Activated CD8-positive, alpha-beta memory T cell treated with anti-CD3 and anti-CD28 coated beads, Interleukin-2, amount 50 U/mL, for 1 hour (primary cell): Measurements from ENCODE around the gene RNF183.

Experiments used
- DNase-seq: peaks from one replicate; pipeline ENCODE4 v3.0.0-alpha.2; 2020; ENCODE audit errors: extremely low read depth

The RNF183 gene

GRCh38 chr9:113302792-113303418 is at the start of gene RNF183:
TSS of gene RNF183 (minus strand) at chr9:113303376. CDS start at chr9:113298184, 5,192 bp downstream.
- DNase-seq: no peak

GRCh38 chr9:113352411-113352810 is 49.2 kb upstream of the RNF183 start:
- DNase-seq: no peak

GRCh38 chr9:113352006-113352405 is 48.8 kb upstream of the RNF183 start:
- no peak for DNase-seq

GRCh38 chr9:113350937-113351336 is 47.8 kb upstream of the RNF183 start:
- DNase-seq: no peak

GRCh38 chr9:113350107-113350661 is 47.0 kb upstream of the RNF183 start:
- no peak for DNase-seq

GRCh38 chr9:113349445-113350094 is 46.4 kb upstream of the RNF183 start, which contains the start of gene BSPRY:
TSS of gene BSPRY (plus strand) at chr9:113349541. CDS start at chr9:113349580, 39 bp downstream.
- DNase-seq: no peak

- DNase-seq: no peak
Measured at GRCh38 chr9:113349066-113349444, 45.9 kb upstream of the RNF183 start.

GRCh38 chr9:113348437-113348836 is 45.3 kb upstream of the RNF183 start:
- no peak for DNase-seq

GRCh38 chr9:113345671-113346070 is 42.5 kb upstream of the RNF183 start:
- DNase-seq: no peak

- no peak for DNase-seq
Measured at GRCh38 chr9:113345190-113345589, 42.0 kb upstream of the RNF183 start.

GRCh38 chr9:113343732-113344231 is 40.6 kb upstream of the RNF183 start:
- DNase-seq: no peak

GRCh38 chr9:113341712-113342410 is 38.7 kb upstream of the RNF183 start:
- no peak for DNase-seq

- DNase-seq: peak; percentile 29
Measured at GRCh38 chr9:113340011-113340699, 37.0 kb upstream of the RNF183 start, which contains the start of gene WDR31. TSS of gene WDR31 (minus strand) at chr9:113340275. CDS start at chr9:113332022, 8,253 bp downstream.

GRCh38 chr9:113337714-113338113 is 34.5 kb upstream of the RNF183 start:
- no peak for DNase-seq

- DNase-seq: no peak
Measured at GRCh38 chr9:113331780-113332179, 28.6 kb upstream of the RNF183 start.

- DNase-seq: no peak
Measured at GRCh38 chr9:113328045-113328782, 25.0 kb upstream of the RNF183 start.

- no peak for DNase-seq
Measured at GRCh38 chr9:113326230-113326629, 23.1 kb upstream of the RNF183 start.

- no peak for DNase-seq
Measured at GRCh38 chr9:113322671-113323070, 19.5 kb upstream of the RNF183 start.

GRCh38 chr9:113320051-113320450 is 16.9 kb upstream of the RNF183 start:
- DNase-seq: no peak

- DNase-seq: no peak
Measured at GRCh38 chr9:113319054-113319453, 15.9 kb upstream of the RNF183 start.

GRCh38 chr9:113317777-113318176 is 14.6 kb upstream of the RNF183 start:
- no peak for DNase-seq
